K562 (cell line): ENCODE results near the gene C7. TPM values are rescaled to one million over a fixed set of nuclear protein-coding genes. Genes with fewer than 3 reads are reported as not detected.

Experiments used
- ATAC-seq: fragments of 200-7000 bp; cut with Tn5 transposase; 3 replicates; pipeline ENCODE4 v1.9.1; 2020; ENCODE audit warnings: moderate library complexity
- BruUV-seq: library from RNA; stranded (reverse); fragments of 400-500 nt; replicated peaks from 2 replicates; lab custom pipeline; 2021; lab: Mats Ljungman, UMichigan
- CTCF ChIA-PET: fragments of 300-600 bp; formaldehyde crosslinking; extraction: SDS; loops from one replicate; lab custom pipeline; 2021; ENCODE audit warnings: low intra/inter-chr PET ratio; lab: Yijun Ruan, JAX
- POLR2A ChIA-PET: fragments of 300-600, 350-650 bp; sonication (Branson Sonifier 250); formaldehyde crosslinking; extraction: SDS; loops from one replicate; lab custom pipeline; 2021; ENCODE audit warnings: antibody characterized with exemption, inconsistent platforms; lab: Yijun Ruan, JAX
- DNase-seq, 4 experiments: peaks; one replicate each; pipeline versions ENCODE4 v3.0.0 to v3.0.0-alpha.2; 2011 to 2018; ENCODE audit warnings: low spot score in 3 of 4, mixed read lengths in 3 of 4; ENCODE audit errors: extremely low read depth in 1 of 4
- FAIRE-seq: peaks from 2 replicates; lab custom pipeline; 2011; peaks lifted over from hg19 to GRCh38; lab: Jason Lieb, UNC
- H2AFZ ChIP-seq: 2 replicates; pipeline ENCODE4 v1.6.0; 2011; ENCODE audit warnings: low read depth, low read length, control low read depth, inconsistent platforms
- H3K27ac ChIP-seq: fragments of 200-600 bp; 3 replicates; pipeline ENCODE4 v1.8.0; 2011; ENCODE audit warnings: low read depth, mild to moderate bottlenecking, control low read depth, inconsistent platforms, low read length, moderate library complexity, mixed read lengths; ENCODE audit errors: extremely low read depth
- H3K27me3 ChIP-seq, 2 experiments: fragments of 300-600 bp in 1 of 2; 2 replicates in 1 of 2; 3 replicates in 1 of 2; pipeline versions ENCODE4 v1.6.0 to v1.8.0; 2011; ENCODE audit warnings: inconsistent platforms in 2 of 2, low read length in 2 of 2, mild to moderate bottlenecking in 1 of 2, mixed read lengths in 1 of 2, moderate library complexity in 1 of 2; ENCODE audit not compliant: control insufficient read depth in 2 of 2, insufficient read depth in 2 of 2
- H3K36me3 ChIP-seq: fragments of 300-600 bp; 3 replicates; pipeline ENCODE4 v1.8.0; 2011; ENCODE audit warnings: mild to moderate bottlenecking, low read length, inconsistent platforms; ENCODE audit not compliant: control insufficient read depth, insufficient read depth
- H3K4me1 ChIP-seq, 2 experiments: fragments of 200-600 bp in 1 of 2; replicated peaks in 1 of 2; 2 replicates in 1 of 2; 3 replicates in 1 of 2; pipeline versions ENCODE4 v1.5.1 to v1.8.0; 2011; ENCODE audit warnings: inconsistent platforms in 2 of 2, low read length in 2 of 2, mild to moderate bottlenecking in 1 of 2, mixed read lengths in 1 of 2, moderate library complexity in 1 of 2; ENCODE audit not compliant: control insufficient read depth in 2 of 2, insufficient read depth in 2 of 2
- H3K4me2 ChIP-seq: 2 replicates; pipeline ENCODE4 v1.6.1; 2011; ENCODE audit warnings: low read length, control low read depth, inconsistent platforms, mixed read lengths; ENCODE audit not compliant: insufficient read depth
- H3K4me3 ChIP-seq: fragments of 200-600 bp; sonication (generic), shearing (Covaris generic); 2 replicates; pipeline ENCODE4 v1.5.1; 2016; ENCODE audit warnings: control low read depth, inconsistent platforms
- H3K79me2 ChIP-seq: fragments of 200-600 bp; 3 replicates; pipeline ENCODE4 v1.8.0; 2011; ENCODE audit warnings: low read length, inconsistent platforms; ENCODE audit not compliant: control insufficient read depth, insufficient read depth
- H3K9ac ChIP-seq, 2 experiments: 2 replicates each; pipeline versions ENCODE4 v1.6.0 to v1.6.1; 2011; ENCODE audit warnings: low read depth in 2 of 2, low read length in 2 of 2, control low read depth in 1 of 2, inconsistent platforms in 1 of 2, mild to moderate bottlenecking in 1 of 2, mixed read lengths in 1 of 2; ENCODE audit not compliant: insufficient read depth in 1 of 2
- H3K9me1 ChIP-seq: one replicate; pipeline ENCODE4 v1.6.0; 2011; ENCODE audit warnings: inconsistent platforms, mild to moderate bottlenecking, low read length, moderate library complexity; ENCODE audit not compliant: control insufficient read depth, insufficient read depth
- H3K9me3 ChIP-seq: replicated peaks from 2 replicates; pipeline ENCODE4 v1.5.1; 2011; ENCODE audit warnings: low read depth, low read length, inconsistent platforms; ENCODE audit not compliant: control insufficient read depth, insufficient read depth
- H4K20me1 ChIP-seq: replicated peaks from 2 replicates; pipeline ENCODE4 v1.6.1; 2011; ENCODE audit warnings: low read length, inconsistent platforms, mixed read lengths; ENCODE audit not compliant: control insufficient read depth, insufficient read depth
- COPS2 ChIP-seq: fragments of 450-650 bp; conservative IDR thresholded peaks from 2 replicates; pipeline ENCODE4 v1.6.1; 2016; ENCODE audit warnings: mild to moderate bottlenecking, moderate library complexity
- CTCF ChIP-seq, 3 experiments: IDR thresholded peaks in 2 of 3; conservative IDR thresholded peaks in 1 of 3; 2 replicates each; pipeline ENCODE4 v1.5.1; 2011 to 2012; ENCODE audit warnings: low read length in 3 of 3, mild to moderate bottlenecking in 3 of 3, control low read depth in 2 of 3, improper control_type of control experiment in 1 of 3, inconsistent platforms in 1 of 3, low read depth in 1 of 3, mixed read lengths in 1 of 3, moderate library complexity in 1 of 3; ENCODE audit not compliant: insufficient read depth in 2 of 3
- CTCFL ChIP-seq: IDR thresholded peaks from 2 replicates; pipeline ENCODE4 v1.6.1; 2011; ENCODE audit warnings: borderline replicate concordance, low read depth, mild to moderate bottlenecking, moderate library complexity, low read length; ENCODE audit not compliant: insufficient read depth, poor library complexity, severe bottlenecking
- ELK3 ChIP-seq: fragments of 450-650 bp; formaldehyde crosslinking; IDR thresholded peaks from 2 replicates; pipeline ENCODE4 v1.4.0; 2020; ENCODE audit warnings: mild to moderate bottlenecking
- GATA2 ChIP-seq: sonication (generic); formaldehyde crosslinking; IDR thresholded peaks from 2 replicates; pipeline ENCODE4 v1.4.0; 2020; ENCODE audit warnings: mild to moderate bottlenecking, missing genetic modification reagents
- HMGN3 ChIP-seq: IDR thresholded peaks from 2 replicates; pipeline ENCODE4 v1.6.1; 2011; ENCODE audit warnings: borderline replicate concordance, low read depth, mild to moderate bottlenecking, mixed read lengths, low read length; ENCODE audit not compliant: insufficient read length; ENCODE audit errors: extremely low read depth
- MAFF ChIP-seq: IDR thresholded peaks from 2 replicates; pipeline ENCODE4 v1.6.1; 2012; ENCODE audit warnings: low read length, improper control_type of control experiment
- SMAD1 ChIP-seq: fragments of 150-350 bp; IDR thresholded peaks from 2 replicates; pipeline ENCODE4 v1.6.1; 2014; ENCODE audit warnings: low read length, low read depth; ENCODE audit not compliant: partially characterized antibody
- TAF15 ChIP-seq: fragments of 200-400 bp; formaldehyde crosslinking; IDR thresholded peaks from 2 replicates; pipeline ENCODE4 v1.6.1; 2017; ENCODE audit warnings: mild to moderate bottlenecking, low read depth, low read length, moderate library complexity
- TCFL5 ChIP-seq: fragments of 250-450 bp; sonication (Bioruptor Pico); conservative IDR thresholded peaks from 2 replicates; pipeline ENCODE4 v1.6.1; 2021; ENCODE audit warnings: mild to moderate bottlenecking, moderate library complexity, matching md5 sums
- TFAM ChIP-seq: fragments of 250-450 bp; sonication (Bioruptor Pico); conservative IDR thresholded peaks from 2 replicates; pipeline ENCODE4 v1.5.0; 2021; ENCODE audit warnings: mild to moderate bottlenecking, moderate library complexity
- ZC3H8 ChIP-seq: fragments of 450-650 bp; IDR thresholded peaks from 2 replicates; pipeline ENCODE4 v1.6.1; 2017
- ZNF395 ChIP-seq: fragments of 200-800 bp; sonication (Bioruptor generic); IDR thresholded peaks from 2 replicates; pipeline ENCODE4 v1.6.1; 2017; ENCODE audit warnings: missing genetic modification characterization, missing compliant biosample characterization
- WGBS: fragments of 100-300 bp; shearing (Covaris generic); methylation state at CpG from one replicate; pipeline ENCODE4 v1.1.6; 2016; ENCODE audit warnings: low coverage, mixed read lengths; ENCODE audit not compliant: insufficient coverage; ENCODE audit errors: missing lambda C conversion rate; 5-methylcytosine and 5-hydroxymethylcytosine counted together
- in situ Hi-C: fragments of 300-500 bp; cut with MboI; formaldehyde crosslinking; loops from 4 replicates; pipeline ENCODE4 v1.15.0; 2018; ENCODE audit warnings: inconsistent platforms, mixed read lengths
- intact Hi-C: fragments of 100-400 bp; cut with micrococcal nuclease; formaldehyde crosslinking; loops from 2 replicates; pipeline ENCODE4 v1.14.2; 2022
- polyA plus RNA-seq, 8 experiments: library from polyadenylated mRNA; depleted of rRNA in 4 of 8; stranded (reverse) in 5 of 8; unstranded in 3 of 8; fragments of >200 nt; fragmentation: Nextera tagmentation in 2 of 8; fragmentation: Illumina TruSeq in 1 of 8; extraction: Ambion mirVana in 2 of 8; extraction: Trizol in 1 of 8; gene quantifications; 2 replicates each; pipeline versions ENCODE4 v1.2.1 to v1.2.3, GENCODE V29; 2011 to 2014; ENCODE audit warnings: inconsistent platforms in 1 of 8, missing spikeins in 1 of 8
- total RNA-seq, 7 experiments: library from RNA; depleted of rRNA in 6 of 7; stranded (reverse); fragments of >200 nt in 6 of 7; fragmentation: Illumina TruSeq in 2 of 7; extraction: Trizol in 2 of 7; gene quantifications; 2 replicates each; pipeline versions ENCODE4 v1.2.1 to v1.2.3, GENCODE V29; 2011 to 2021; ENCODE audit warnings: low replicate concordance in 1 of 7
- TF ChIP-seq, protein P1 (sequence below), 2 experiments: IDR thresholded peaks; 2 replicates each; pipeline ENCODE4 v1.6.1; 2011; ENCODE audit warnings: borderline replicate concordance in 1 of 2, control low read depth in 1 of 2, low read depth in 1 of 2, low read length in 1 of 2, mild to moderate bottlenecking in 1 of 2, mixed read lengths in 1 of 2, moderate library complexity in 1 of 2; ENCODE audit not compliant: insufficient read depth in 1 of 2, insufficient read length in 1 of 2, poor library complexity in 1 of 2, severe bottlenecking in 1 of 2; ENCODE audit errors: extremely low read depth in 1 of 2

The C7 gene
- total and polyA plus RNA-seq, 9 of the 15 experiments (the other 6 are each of a cell fraction or from before 2014, with no cell fraction given): 0.82 TPM; not detected in 8

GRCh38 chr5:40957048-40957447 lies 47.8 kb downstream of the C7 start:
- Histone ChIP-seq H3K4me3 (no peak overlapping the region), H4K20me1 (no peaks in the 10 kb centered on the region), H3K27me3 (no peaks in the 10 kb centered on the region), H3K9ac (no peak overlapping the region), H3K79me2 (no peaks in the 10 kb centered on the region), H3K9me3 (no peaks in the 10 kb centered on the region), H2AFZ (no peak overlapping the region), H3K4me1 (no peaks in the 10 kb centered on the region), H3K9me1 (no peaks in the 10 kb centered on the region), H3K27ac (no peak overlapping the region), H3K4me2 (no peak overlapping the region), H3K36me3 (no peaks in the 10 kb centered on the region)
- intact Hi-C loops (no loop called here), in situ Hi-C loops (no loop called here)
- ChIA-PET POLR2A (no interaction called here), CTCF (interaction anchor here (0.7 kb wide), 1 partner anchor 1968 kb away, joined by 3 read pairs; no protein-coding TSS in a partner anchor)
- no peak for ATAC-seq
- BruUV-seq: no TSS peak
- no peak for FAIRE-seq
- 0% methylated on average over 3 of the region's 3 CpGs for WGBS
- DNase-seq: no peak
- no peak for TF ChIP-seq GATA2 (CRISPR knock-in tag)
- no peak for TF ChIP-seq CTCFL
- no peak for TF ChIP-seq ZNF395 (CRISPR knock-in tag)
- TF ChIP-seq SMAD1: no peak
- TF ChIP-seq TFAM: no peak
- TF ChIP-seq COPS2: no peak
- no peak for TF ChIP-seq CTCF (IDR thresholded peaks at IDR 0.05 in 2 of 3, conservative IDR thresholded peaks at IDR 0.05 in 1 of 3; ENCODE audit: insufficient read depth in 2 of 3, low read depth in 1 of 3, low read length in 3 of 3)
- TF ChIP-seq ZC3H8: no peak
- TF ChIP-seq MAFF: peak; percentile 33; the same call in 1 of the 2 replicates
- TF ChIP-seq TCFL5 (CRISPR knock-in tag): no peak
- TF ChIP-seq HMGN3: no peak
- TF ChIP-seq, protein P1, sequence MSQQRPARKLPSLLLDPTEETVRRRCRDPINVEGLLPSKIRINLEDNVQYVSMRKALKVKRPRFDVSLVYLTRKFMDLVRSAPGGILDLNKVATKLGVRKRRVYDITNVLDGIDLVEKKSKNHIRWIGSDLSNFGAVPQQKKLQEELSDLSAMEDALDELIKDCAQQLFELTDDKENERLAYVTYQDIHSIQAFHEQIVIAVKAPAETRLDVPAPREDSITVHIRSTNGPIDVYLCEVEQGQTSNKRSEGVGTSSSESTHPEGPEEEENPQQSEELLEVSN (IDR thresholded peaks at IDR 0.05; ENCODE audit: borderline replicate concordance in 1 of 2, extremely low read depth in 1 of 2, insufficient read depth in 1 of 2, insufficient read length in 1 of 2, low read depth in 1 of 2, low read length in 1 of 2, poor library complexity in 1 of 2, severe bottlenecking in 1 of 2): no peak
- TF ChIP-seq TAF15: no peak
- no peak for TF ChIP-seq ELK3 (CRISPR knock-in tag)
